ENCODE measurements around the gene PFKL. TPM values are rescaled to one million over a fixed set of nuclear protein-coding genes. Genes with fewer than 3 reads are reported as not detected.

The PFKL gene
- total and polyA plus RNA-seq, 2 of the 8 experiments (the other 6 are each of a cell fraction or from before 2014, with no cell fraction given): 80.2 to 82.3 TPM

- TF ChIP-seq KDM5A (IDR thresholded peaks at IDR 0.05; ENCODE audit: low read length) (no peak), SP4 (IDR thresholded peaks at IDR 0.05; ENCODE audit: low read length) (no peak)
These were observed 12.9 kb upstream of the PFKL start (continued) for GRCh38 chr21:44286716-44287632.

All from H1 (cell line).